Skin epidermis (tissue), 12 donors: ENCODE measurements around the gene NXPH1.

ENCODE experiments used
- H3K27ac ChIP-seq, 21 experiments: fragments of 200-600 bp; sonication (generic) in 11 of 21; one replicate each; pipeline ENCODE4 v1.5.0; 2020; ENCODE audit warnings: mild to moderate bottlenecking in 3 of 21, inconsistent platforms in 2 of 21, moderate library complexity in 2 of 21
- H3K4me3 ChIP-seq, 7 experiments: fragments of 200-600 bp; sonication (generic) in 2 of 7; one replicate each; pipeline ENCODE4 v1.5.0; 2020; ENCODE audit warnings: inconsistent platforms in 2 of 7, mild to moderate bottlenecking in 2 of 7, moderate library complexity in 1 of 7

The NXPH1 gene

DNA sequence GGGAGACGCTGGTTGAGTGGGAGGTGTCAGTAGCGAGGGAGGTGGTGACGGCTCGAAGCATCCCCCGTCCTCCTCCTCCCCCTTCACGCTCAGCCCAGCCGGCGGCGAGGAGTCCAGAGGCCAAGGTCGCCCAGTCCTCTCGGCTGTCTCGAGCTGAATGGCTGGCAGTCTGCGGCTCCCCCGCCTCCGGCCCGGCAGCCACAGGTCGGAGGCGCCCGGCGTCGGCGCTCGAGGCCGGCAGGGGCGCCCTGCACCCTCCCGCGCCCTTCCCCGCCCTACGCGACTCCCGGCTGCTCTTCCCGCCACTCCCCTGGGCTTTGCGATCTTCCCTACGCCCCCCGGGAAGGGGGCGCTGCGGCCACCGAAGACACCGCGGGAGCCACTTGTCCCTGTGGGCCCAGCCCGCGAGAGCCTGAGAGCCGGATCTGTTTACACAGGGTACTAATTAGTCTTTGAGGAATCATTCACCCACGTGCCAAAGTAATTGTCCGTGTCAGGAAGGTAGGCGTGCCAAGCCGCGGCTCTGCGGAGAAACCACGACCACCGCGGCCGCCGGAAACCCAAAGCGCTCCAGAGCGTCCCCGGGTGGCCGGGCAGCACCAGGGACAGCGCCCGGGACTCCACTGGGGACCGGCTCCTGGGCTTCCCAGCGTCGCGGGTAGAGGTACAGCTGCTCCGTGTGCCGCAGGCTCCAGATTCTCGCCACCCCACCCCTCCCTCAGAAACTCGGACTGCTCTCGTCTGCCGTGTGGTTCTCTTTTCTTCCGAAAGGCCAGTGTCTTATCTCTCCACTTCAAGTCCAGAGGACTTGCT is at the start of gene NXPH1:
Gene NXPH1 (plus strand): TSS at position 133 of the 813 bp plus-strand sequence.
- Histone ChIP-seq H3K27ac (no peak within 1 kb of the TSS), H3K4me3 (no peak within 1 kb of the TSS)

GRCh38 chr7:8384901-8385300 is 48.5 kb upstream of the NXPH1 start:
- no peak overlapping the region for H3K4me3 ChIP-seq

DNA sequence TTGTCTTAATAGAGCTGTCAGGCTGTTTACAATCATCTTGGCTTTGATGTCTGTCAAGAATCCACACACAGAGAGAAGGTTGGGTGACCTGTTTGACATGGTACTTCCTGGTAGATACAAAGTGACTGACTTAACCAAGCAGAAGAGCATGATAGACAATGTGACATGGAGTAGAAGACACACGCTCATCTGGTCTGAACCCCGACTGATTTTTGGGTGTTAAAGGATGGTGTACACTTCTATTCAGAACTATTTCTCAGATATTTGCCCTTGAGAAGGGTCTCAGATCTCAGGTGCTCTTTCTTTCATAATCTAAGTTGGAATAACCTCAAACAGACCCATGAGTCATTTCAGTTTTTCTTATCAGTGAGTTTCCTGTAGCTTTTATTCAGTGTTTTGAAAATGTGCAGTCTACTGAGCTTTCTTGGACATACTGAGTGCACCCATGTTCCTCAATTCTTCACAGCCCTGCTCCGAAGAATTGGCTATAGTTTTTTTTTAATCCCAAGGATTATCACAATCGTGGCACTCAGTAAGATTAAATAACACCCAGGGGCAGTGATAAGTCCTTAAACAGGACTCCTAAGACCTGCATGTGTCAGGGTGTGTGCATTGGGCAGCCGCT is 46.4 kb upstream of the NXPH1 start:
- no peak overlapping the region for H3K4me3 ChIP-seq
- H3K27ac ChIP-seq, result peak overlapping the region in 3 of 21 experiments; percentile 18 to 42 (median 34)

More at GRCh38 chr7:8384901-8385300, 48.5 kb upstream of the NXPH1 start:
- no peak overlapping the region for H3K27ac ChIP-seq

DNA sequence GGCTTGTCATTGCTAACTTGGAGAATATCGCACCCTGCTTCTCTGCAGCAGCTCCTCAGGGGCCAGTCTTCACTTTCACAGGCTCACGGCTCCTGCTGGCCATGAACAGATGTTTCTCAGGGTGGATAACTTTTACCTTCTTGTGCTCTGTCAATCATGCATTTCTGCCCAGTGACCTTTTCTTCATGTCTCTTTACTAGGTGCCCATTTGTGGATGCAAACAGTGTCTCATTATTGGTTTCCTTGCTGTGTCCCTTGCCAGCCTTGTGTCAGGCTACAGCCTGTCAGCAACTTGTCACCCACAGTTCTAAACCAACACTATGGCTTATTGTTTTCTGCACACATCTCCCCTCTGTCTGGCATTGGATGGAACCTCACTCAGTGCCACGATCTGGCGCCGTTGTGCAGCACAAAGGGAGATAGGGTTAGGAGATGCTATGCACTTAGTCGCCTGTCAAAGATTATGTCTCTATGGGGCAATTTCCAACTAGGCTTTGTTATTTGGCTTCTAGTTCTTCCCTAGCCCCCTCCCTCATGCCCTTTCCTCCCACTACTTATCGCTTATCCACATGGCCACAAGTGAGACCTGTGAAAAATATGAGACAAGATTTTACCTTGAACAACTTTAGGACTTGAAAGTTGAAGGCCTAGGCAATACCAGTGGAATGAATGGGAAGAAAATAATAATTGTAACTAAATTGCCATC is 45.7 kb upstream of the NXPH1 start:
- no peak overlapping the region for H3K4me3 ChIP-seq
- peak overlapping the region in 3 of 21 experiments; percentile 18 to 42 (median 34) for H3K27ac ChIP-seq

DNA sequence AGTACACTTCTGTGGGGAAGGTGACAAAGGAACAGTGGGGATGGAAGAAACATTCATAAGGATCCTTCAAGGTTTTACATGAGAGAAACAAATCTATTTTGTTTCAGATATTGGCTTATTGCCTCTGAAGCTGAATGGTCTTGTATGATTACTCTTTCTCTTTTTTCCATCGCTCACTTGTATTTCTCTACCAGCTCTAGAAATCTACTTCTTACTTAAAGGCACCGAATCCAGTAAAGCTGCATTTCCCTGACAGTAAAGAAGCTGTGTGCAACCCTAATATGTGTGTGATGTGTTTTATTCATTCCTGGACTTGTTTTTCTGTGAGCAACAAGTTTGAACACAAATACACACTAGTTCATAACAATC is 45.2 kb upstream of the NXPH1 start:
- H3K27ac ChIP-seq, result no peak overlapping the region

DNA sequence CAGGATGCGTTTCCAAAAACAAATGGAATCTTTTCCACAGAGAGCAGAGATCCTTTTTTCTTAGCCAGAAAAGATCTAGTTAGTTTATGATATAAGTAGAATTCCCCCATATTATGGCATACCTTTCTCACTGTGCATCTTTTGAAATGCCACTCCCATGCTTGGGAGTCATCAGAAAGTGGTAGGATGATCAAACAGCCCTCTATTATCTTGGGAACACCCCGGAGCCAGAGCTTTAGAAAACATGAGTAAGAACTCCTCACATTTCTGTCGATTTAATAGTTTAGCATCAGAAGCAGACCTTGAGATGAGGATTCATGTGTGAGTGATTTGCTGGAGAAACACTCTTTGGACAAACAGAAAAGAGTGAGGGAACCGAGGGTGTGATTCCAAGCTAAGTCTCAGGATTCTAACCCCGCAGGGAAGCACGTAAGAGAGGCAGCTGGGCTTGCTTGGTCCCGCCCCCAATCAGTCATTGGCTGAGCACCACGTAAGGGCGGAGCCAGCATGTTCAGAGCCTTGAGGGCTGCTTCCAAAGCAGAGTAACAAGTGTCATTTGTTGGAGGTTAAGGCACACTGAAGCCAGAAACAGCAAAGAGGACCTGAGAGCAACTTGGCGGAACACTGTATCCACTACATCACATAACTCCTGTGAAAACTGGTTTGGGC is 43.7 kb upstream of the NXPH1 start:
- Histone ChIP-seq H3K4me3 (no peak overlapping the region), H3K27ac (no peak overlapping the region)

More for the DNA sequence above, 45.2 kb upstream of the NXPH1 start:
- no peak overlapping the region for H3K4me3 ChIP-seq

GRCh38 chr7:8390262-8390626 is 43.2 kb upstream of the NXPH1 start:
- H3K4me3 ChIP-seq, result no peak overlapping the region
- no peak overlapping the region for H3K27ac ChIP-seq

GRCh38 chr7:8391353-8392062 is 41.9 kb upstream of the NXPH1 start:
- no peak overlapping the region for H3K27ac ChIP-seq
- H3K4me3 ChIP-seq, result no peak overlapping the region

DNA sequence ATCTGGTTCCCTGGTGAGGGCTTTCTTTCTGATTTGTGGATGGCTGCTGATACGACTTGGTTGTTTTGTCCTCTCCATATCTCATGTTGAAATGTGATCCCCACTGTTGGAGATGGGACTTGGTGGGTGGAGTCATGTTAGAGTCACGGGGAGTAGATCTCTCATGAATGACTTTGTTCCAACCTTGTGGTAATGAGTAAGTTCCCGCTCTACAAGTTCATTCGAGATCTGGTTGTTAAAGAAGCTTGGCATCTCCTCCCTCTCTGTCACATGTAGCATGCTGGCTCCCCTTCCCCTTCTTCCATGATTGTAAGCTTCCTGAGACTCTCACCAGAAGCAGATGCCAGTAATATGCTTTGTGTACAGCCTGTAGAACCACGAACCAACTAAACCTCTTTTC is 37.1 kb upstream of the NXPH1 start:
- Histone ChIP-seq H3K4me3 (no peak overlapping the region), H3K27ac (no peak overlapping the region)

GRCh38 chr7:8408871-8409270 is 24.5 kb upstream of the NXPH1 start:
- no peak overlapping the region for H3K4me3 ChIP-seq
- no peak overlapping the region for H3K27ac ChIP-seq

DNA sequence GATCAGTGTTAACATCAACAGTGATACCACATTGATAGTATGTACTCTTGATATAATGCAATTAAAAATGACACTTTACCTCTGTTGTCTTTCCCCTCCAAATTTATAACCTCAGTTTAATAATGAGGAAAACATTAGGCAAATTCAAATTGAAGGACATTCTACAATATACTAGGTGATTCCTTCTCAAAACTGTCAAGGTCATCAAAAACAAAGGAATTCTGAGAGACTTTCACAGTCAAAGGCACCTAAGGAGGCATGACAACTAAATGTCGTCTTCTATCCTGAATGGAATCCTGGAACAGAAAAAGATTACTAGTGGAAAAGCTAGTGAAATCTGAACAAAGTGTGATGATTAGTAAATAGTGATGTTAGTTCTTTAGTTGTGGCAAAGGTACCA is 22.3 kb upstream of the NXPH1 start:
- Histone ChIP-seq H3K4me3 (no peak overlapping the region), H3K27ac (no peak overlapping the region)

- no peak overlapping the region for H3K4me3 ChIP-seq
- no peak overlapping the region for H3K27ac ChIP-seq
Observed at GRCh38 chr7:8413600-8413999, 19.8 kb upstream of the NXPH1 start.

- H3K27ac ChIP-seq, result no peak overlapping the region
- H3K4me3 ChIP-seq, result no peak overlapping the region
Observed at GRCh38 chr7:8418629-8419245, 14.7 kb upstream of the NXPH1 start.

- Histone ChIP-seq H3K27ac (no peak overlapping the region), H3K4me3 (no peak overlapping the region)
Observed at GRCh38 chr7:8422177-8422576, 11.2 kb upstream of the NXPH1 start.

DNA sequence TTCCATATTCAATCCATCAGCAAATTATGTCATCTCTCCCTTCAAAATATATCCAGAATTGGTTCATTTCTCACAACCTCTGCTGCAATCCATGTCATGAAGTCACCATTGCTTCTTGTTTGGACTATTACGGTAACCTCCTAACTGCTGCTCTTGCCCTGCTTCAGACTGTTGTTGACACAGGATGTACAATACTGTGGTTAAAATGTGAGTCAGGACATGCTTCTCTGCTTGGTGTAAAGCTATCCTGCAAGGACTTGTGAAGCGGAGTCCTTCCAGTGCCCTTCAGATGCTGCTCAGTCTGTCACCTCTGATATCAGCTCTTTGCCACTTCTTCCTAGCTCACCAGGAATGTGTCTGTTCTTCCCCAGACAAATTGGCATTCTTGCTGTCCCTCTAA is 10.4 kb upstream of the NXPH1 start:
- Histone ChIP-seq H3K27ac (no peak overlapping the region), H3K4me3 (no peak overlapping the region)

DNA sequence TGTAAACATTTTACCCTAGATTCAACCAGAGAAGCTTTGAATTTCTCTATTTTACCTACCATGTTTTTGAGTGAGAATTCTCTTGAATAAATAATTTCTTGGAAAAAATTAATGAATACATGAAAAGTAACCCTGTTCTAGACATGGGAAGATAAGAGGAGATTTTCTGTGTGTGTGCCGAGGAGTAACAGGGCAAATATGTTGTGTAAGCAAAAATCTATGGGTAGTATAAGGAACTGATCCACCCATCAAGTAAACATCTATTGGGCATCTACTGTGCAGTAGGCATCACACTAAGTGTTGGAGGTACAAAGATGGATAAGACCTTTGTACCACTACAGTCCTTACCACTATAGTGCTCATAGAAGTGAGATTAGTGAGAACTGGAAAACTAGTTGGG is 8.2 kb upstream of the NXPH1 start:
- H3K27ac ChIP-seq, result no peak overlapping the region
- no peak overlapping the region for H3K4me3 ChIP-seq

DNA sequence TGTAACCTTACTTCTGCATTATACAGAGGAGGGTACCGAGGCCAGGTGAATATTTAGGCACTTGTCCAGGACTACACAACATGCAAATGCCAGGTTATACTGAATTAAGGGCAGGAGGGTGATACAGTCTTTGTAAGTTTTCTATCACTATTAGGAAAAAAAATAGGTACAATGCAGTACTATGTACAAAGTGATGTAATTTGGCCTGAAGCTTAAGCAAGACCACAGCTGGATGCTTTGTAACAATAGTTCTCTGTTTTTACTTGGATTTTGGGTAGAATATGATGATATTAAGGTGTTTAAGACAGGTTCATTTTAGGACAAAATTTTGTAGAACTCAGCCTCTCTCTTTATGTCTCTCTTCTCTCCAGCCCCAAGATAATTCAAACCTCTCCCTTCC is 2.8 kb upstream of the NXPH1 start:
- H3K27ac ChIP-seq, result no peak overlapping the region
- H3K4me3 ChIP-seq, result no peak overlapping the region

GRCh38 chr7:8434290-8435002 is 1.0 kb downstream of the NXPH1 start:
- Histone ChIP-seq H3K4me3 (no peak overlapping the region), H3K27ac (no peak overlapping the region)

DNA sequence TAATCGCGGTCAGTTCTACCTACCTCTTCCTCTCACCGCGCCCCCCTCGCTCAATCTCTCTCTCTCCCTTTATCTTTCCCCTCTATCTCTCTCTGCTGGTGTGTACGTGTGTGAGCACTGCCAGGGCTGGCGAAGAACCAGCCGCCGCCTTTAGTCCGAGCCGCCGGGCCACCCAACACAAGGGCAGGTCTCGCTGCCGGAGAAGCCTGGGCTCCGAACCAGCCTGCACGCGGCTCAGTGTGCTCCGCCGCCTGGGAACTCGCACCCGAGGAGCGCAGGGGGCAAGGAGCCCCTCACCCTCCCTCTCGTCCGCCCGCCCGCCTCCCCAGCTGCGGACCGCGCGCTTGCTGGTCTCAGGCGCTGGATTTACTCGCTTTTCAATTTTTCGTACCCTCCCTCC is 1.7 kb downstream of the NXPH1 start:
- Histone ChIP-seq H3K4me3 (no peak overlapping the region), H3K27ac (no peak overlapping the region)
